GM12873 (cell line): ENCODE data around the gene NTRK1.

ENCODE experiments used
- CTCF ChIP-seq: IDR thresholded peaks from 2 replicates; pipeline ENCODE4 v1.5.1; 2012; ENCODE audit warnings: low read depth, mild to moderate bottlenecking, moderate library complexity, low read length, control low read depth; ENCODE audit not compliant: insufficient read depth; ENCODE audit errors: missing control alignments

NTRK1 gene

GRCh38 chr1:156894711-156895454 is 34.2 kb downstream of the NTRK1 start:
- TF ChIP-seq CTCF, result no peak

DNA sequence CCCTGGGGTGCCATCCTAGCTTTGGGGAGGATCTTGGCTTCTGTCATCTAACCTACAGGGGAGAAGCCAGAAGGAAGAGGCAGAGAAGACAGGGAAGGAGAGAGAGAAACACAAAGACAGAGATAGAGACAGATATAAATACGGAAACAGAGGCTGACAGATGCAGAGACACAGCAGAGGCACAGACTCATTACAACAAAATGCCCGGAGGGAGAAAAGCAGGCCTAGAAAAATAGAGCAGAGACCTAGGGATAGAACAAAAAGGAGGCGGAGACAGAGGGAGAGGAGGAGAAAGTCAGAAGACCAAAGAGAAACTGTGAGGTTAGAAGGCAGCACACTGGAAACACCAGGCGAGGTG is 34.8 kb downstream of the NTRK1 start:
- TF ChIP-seq CTCF, result no peak

- no peak for TF ChIP-seq CTCF
Observed at GRCh38 chr1:156895927-156896326, 35.3 kb downstream of the NTRK1 start.

- TF ChIP-seq CTCF, result no peak
Observed at GRCh38 chr1:156896490-156897033, 35.9 kb downstream of the NTRK1 start.

- no peak for TF ChIP-seq CTCF
Observed at GRCh38 chr1:156897078-156897825, 36.6 kb downstream of the NTRK1 start.

DNA sequence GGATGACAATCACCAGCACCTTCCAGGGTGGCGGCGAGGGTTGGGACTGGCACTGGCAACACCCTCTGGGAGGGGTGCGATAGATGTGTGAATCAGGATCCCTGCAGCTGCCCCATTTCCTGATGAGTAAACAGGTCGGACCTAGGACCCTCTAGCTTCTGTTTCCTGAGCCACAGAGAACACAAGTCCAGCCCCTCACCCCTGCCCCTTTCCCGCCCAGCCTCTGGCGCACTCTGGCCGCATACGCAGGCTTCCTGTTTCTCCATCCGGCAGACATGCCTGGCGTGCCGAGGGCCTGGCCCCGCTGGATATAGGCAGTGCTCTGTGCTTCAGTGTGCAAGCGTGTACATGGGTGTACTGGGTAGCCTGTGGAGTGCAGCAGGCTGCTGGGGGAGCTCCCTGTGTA is 37.5 kb downstream of the NTRK1 start:
- no peak for TF ChIP-seq CTCF

- TF ChIP-seq CTCF, result no peak
Observed at GRCh38 chr1:156898971-156899664, 38.5 kb downstream of the NTRK1 start.
